Measurements from ENCODE around the gene DYNLT2B.
"Not testable (repeated sequence)": the region's sequence is repeated elsewhere in the genome, so short reads cannot be mapped to it uniquely, and the experiment has no call there.

- TF ChIP-seq CTCF (conservative IDR thresholded peaks at IDR 0.05); ZFX (IDR thresholded peaks at IDR 0.05): not testable (repeated sequence)
Measured at GRCh38 chr3:196314086-196314485, 4.0 kb downstream of the DYNLT2B start.

Measured in C4-2B (cell line).